HG03060 (cell line): ENCODE measurements around the gene NOS3.

Experiments used
- ATAC-seq: cut with Tn5 transposase; IDR thresholded peaks from one replicate; pipeline ENCODE4 v1.9.1; 2021; ENCODE audit warnings: low read depth, moderate number of reproducible peaks; ENCODE audit not compliant: unreplicated experiment

Gene NOS3

GRCh38 chr7:150963707-150964559, 26.9 kb upstream of the NOS3 start:
- ATAC-seq = no peak

GRCh38 chr7:150964593-150965111, 26.2 kb upstream of the NOS3 start:
- ATAC-seq = no peak

GRCh38 chr7:150965273-150965830, 25.5 kb upstream of the NOS3 start:
- ATAC-seq = no peak

GRCh38 chr7:150966002-150966401, 24.8 kb upstream of the NOS3 start:
- no peak for ATAC-seq

- no peak for ATAC-seq
These were observed 23.5 kb upstream of the NOS3 start for GRCh38 chr7:150967349-150967748.

GRCh38 chr7:150968056-150968733, 22.6 kb upstream of the NOS3 start:
- ATAC-seq = no peak

GRCh38 chr7:150968734-150969372, 22.0 kb upstream of the NOS3 start:
- ATAC-seq = no peak

GRCh38 chr7:150969475-150969874, 21.3 kb upstream of the NOS3 start:
- ATAC-seq = no peak

GRCh38 chr7:150970424-150970823, 20.4 kb upstream of the NOS3 start:
- ATAC-seq = no peak

- ATAC-seq = no peak
These were observed 19.4 kb upstream of the NOS3 start for GRCh38 chr7:150971242-150972022.

GRCh38 chr7:150972023-150972468, 18.8 kb upstream of the NOS3 start:
- no peak for ATAC-seq

- no peak for ATAC-seq
These were observed 18.1 kb upstream of the NOS3 start for GRCh38 chr7:150972741-150973140.

- ATAC-seq = no peak
These were observed 17.0 kb upstream of the NOS3 start for GRCh38 chr7:150973571-150974451.

- no peak for ATAC-seq
These were observed 16.1 kb upstream of the NOS3 start for GRCh38 chr7:150974468-150975391.

- no peak for ATAC-seq
These were observed 15.1 kb upstream of the NOS3 start for GRCh38 chr7:150975536-150976319.

- no peak for ATAC-seq
These were observed 14.1 kb upstream of the NOS3 start for GRCh38 chr7:150976529-150977381.
